ENCODE data around the gene SYT8. TPM values are rescaled to one million over a fixed set of nuclear protein-coding genes. Genes with fewer than 3 reads are reported as not detected.
"Not testable (repeated sequence)": the region's sequence is repeated elsewhere in the genome, so short reads cannot be mapped to it uniquely, and the experiment has no call there.

Gene SYT8, protein sequence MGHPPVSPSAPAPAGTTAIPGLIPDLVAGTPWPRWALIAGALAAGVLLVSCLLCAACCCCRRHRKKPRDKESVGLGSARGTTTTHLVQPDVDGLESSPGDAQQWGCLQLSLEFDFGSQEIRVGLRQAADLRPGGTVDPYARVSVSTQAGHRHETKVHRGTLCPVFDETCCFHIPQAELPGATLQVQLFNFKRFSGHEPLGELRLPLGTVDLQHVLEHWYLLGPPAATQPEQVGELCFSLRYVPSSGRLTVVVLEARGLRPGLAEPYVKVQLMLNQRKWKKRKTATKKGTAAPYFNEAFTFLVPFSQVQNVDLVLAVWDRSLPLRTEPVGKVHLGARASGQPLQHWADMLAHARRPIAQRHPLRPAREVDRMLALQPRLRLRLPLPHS
- 1.1 TPM for total RNA-seq

DNA sequence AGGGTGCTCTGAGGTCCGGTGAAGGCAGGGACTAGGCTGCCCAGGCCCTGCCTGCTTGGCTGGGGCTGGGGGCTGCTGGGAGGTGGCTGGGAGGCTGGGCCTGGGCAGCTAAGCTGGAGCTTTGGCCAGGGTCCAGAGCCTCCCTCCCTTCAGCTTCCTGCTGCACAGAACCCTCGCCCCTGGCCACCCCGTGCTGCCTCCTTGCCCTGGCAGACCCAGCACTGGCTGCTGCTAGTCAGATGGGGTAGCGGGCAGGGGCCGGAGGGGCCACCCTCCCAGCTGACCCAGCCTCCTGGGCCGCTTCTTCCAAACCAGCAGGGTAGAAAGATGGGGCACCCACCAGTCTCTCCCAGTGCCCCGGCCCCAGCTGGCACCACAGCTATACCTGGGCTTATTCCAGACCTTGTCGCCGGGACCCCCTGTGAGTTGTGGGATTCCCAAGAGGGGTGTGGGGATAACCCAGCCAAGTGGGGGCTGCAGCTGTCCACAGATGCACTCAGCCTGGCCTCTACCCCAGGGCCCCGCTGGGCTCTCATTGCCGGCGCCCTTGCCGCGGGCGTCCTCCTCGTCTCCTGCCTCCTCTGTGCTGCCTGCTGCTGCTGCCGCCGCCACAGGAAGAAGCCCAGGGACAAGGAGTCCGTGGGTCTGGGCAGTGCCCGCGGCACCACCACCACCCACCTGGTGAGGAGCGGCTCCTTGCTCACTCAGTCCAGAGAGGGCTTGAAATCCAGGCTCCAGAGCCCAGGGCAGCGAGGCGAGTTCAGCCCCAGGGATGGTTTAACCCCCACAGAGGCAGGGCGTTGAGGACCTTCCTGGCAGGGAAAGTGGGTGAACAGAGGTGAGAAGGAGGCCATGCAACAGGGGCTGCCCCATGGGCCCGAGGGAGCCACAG, at the start of gene SYT8:
SYT8 (plus strand) TSS at position 212 of the 892 bp plus-strand sequence; CDS start at position 328, 116 bp downstream.
- DNase-seq (ENCODE audit: low spot score) (no peak), ATAC-seq (no peak)
- intact Hi-C loops (cut with DNase I), result loop anchor here (5.0 kb wide), 2 partner anchors 183 to 317 kb away; no protein-coding TSS in a partner anchor

DNA sequence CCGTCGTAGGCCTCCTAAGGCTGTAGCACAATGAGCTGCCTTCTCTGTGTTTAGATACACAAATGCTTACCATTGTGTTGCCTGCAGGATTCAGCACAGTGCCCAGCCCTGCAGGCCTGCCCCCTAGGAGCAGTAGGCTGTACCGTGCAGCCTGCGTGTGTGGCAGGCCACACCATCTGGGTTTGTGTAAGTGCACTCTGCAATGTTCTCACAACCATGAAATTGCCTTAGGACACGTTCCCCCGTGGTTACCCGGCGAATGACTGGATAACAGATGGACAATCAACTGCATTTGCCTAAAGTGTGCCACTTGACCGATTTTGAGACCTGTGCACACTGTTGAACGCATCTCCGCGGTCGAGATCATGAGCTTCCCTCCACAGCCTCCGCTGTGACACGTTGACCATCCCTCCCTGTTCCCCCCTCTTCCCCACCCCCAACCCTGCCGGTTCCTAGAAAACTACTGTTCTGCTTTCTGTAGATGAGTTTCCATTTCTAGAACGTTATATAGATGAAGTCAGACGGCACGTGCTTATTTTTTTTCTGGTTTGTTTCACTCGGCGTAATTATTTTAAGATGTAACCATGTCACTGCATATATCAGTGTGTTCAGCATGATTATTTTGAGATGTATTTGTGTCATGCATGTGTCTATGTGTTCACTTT, 48.9 kb upstream of the SYT8 start:
- ATAC-seq (peak; percentile 50), DNase-seq (ENCODE audit: low spot score) (peak; percentile 63)
- intact Hi-C loops (cut with DNase I), result no loop called here

DNA sequence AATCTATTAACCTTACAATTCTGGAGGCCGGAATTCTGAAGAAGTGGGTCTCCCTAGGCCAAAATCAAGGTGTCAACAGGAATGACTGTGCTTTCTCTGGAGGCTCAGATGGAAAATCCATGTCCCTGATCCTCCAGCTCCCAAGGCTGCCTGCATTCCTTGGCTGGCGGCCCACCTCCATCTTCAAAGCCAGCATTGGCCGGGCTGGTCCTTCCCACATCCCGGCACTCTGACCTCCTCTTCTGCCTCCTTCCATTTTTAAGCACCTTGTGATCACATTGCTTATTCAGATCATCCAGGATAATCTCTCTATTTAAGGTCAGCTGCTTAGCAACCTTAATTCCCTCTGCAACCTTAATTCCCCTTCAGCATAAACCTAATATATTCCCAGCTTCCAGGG, 48.3 kb upstream of the SYT8 start:
- intact Hi-C loops (cut with DNase I), result no loop called here
- ATAC-seq (no peak), DNase-seq (ENCODE audit: low spot score) (peak; percentile 53)

- DNase-seq (ENCODE audit: low spot score) (peak; percentile 33), ATAC-seq (no peak)
- intact Hi-C loops (cut with DNase I), result no loop called here
Measured at GRCh38 chr11:1791912-1792311, 42.9 kb upstream of the SYT8 start.

DNA sequence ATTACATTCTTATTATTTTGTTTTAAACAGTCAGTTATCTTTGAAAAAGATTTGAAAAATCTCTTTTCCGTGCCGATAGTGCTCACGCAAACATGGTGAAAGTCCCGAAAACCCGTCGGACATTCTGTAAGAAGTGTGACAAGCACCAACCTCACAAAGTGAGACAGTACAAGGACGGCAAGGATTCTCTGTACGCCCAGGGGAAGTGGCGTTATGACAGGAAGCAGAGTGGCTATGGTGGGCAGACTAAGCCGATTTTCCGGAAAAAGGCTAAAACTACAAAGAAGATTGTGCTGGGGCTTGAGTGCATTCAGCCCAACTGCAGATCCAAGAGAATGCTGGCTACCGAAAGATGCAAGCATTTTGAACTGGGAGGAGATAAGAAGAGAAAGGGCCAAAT, 42.3 kb upstream of the SYT8 start:
- ATAC-seq (no peak), DNase-seq (ENCODE audit: low spot score) (peak; percentile 18)
- intact Hi-C loops (cut with DNase I), result no loop called here

DNA sequence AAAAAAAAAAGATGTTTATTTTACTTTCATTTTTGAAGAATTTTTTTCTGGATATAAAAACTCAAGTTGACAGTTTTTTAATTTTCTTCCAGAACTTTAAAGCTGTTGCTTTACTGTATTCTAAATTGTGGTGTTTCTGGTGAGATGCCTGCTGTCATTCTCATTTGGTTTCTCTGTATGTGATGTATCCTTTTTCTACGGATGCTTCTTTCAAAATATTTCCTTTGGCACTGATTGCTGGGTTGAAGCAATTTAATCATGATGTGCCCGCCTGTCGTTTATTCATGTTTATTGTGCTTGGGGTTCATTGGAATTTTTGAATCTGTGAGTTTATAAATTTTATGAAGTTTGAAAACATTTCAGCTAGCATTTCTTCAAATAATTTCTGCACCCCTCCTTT, 41.7 kb upstream of the SYT8 start:
- intact Hi-C loops (cut with DNase I), result no loop called here
- ATAC-seq (no peak), DNase-seq (ENCODE audit: low spot score) (no peak)

- intact Hi-C loops (cut with DNase I), result no loop called here
- no peak for ATAC-seq
- DNase-seq (ENCODE audit: low spot score), result peak; percentile 23
Measured at GRCh38 chr11:1796413-1797011, 38.3 kb upstream of the SYT8 start.

- no peak for DNase-seq (ENCODE audit: low spot score)
- intact Hi-C loops (cut with DNase I), result no loop called here
- ATAC-seq, result no peak
Measured at GRCh38 chr11:1797391-1798125, 37.2 kb upstream of the SYT8 start.

GRCh38 chr11:1803246-1803645, 31.5 kb upstream of the SYT8 start:
- intact Hi-C loops (cut with DNase I), result no loop called here
- ATAC-seq (no peak), DNase-seq (ENCODE audit: low spot score) (no peak)

- ATAC-seq; DNase-seq (ENCODE audit: low spot score); intact Hi-C loops (cut with DNase I): not testable (repeated sequence)
Measured at GRCh38 chr11:1803835-1804519, 30.8 kb upstream of the SYT8 start.

DNA sequence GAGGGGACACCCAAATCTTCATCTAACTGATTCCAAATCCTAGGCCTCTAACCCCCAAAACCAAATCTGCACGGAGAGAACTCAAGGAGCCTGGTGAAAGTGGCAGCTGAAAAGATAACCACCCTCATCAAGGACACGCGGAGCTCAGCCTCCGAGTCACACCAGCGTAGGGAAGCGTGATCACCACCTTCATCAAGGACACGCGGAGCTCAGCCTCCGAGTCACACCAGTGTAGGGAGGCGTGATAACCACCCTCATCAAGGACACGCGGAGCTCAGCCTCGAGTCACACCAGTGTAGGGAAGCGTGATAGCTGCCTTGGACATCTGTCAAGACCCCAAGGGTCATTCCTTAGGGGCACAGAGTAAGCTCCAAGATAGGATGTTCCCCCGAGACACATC, 29.3 kb upstream of the SYT8 start:
- DNase-seq (ENCODE audit: low spot score) (no peak), ATAC-seq (no peak)
- intact Hi-C loops (cut with DNase I), result no loop called here

- no peak for DNase-seq (ENCODE audit: low spot score)
- no peak for ATAC-seq
- intact Hi-C loops (cut with DNase I), result no loop called here
Measured at GRCh38 chr11:1807264-1807995, 27.4 kb upstream of the SYT8 start.

GRCh38 chr11:1810761-1811160, 24.0 kb upstream of the SYT8 start:
- no peak for ATAC-seq
- intact Hi-C loops (cut with DNase I), result no loop called here

DNA sequence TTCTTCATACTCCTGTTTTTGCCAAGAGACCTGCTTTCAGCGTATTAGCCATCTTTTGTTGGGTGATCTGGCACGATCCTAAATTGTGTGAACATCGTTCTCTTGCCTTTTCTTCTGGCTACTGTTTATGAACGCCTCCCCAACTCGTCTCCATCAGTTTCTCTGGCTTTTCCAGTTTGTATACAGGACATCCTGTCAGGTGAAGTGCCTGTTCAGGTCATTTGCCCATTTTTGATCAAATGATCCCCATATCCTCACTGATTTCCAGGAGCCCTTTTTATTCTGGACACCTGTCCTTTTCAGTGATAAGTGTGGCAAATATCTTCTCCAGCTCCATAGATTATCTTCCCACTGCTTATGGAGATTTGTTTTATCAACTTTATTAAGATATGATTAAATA, 22.5 kb upstream of the SYT8 start:
- DNase-seq (ENCODE audit: low spot score), result no peak
- ATAC-seq, result no peak
- intact Hi-C loops (cut with DNase I), result no loop called here

More at GRCh38 chr11:1810761-1811160, 24.0 kb upstream of the SYT8 start:
- no peak for DNase-seq (ENCODE audit: low spot score)

- no peak for DNase-seq (ENCODE audit: low spot score)
- ATAC-seq, result no peak
- intact Hi-C loops (cut with DNase I), result no loop called here
Measured at GRCh38 chr11:1812801-1813200, 22.0 kb upstream of the SYT8 start.

- intact Hi-C loops (cut with DNase I); DNase-seq (ENCODE audit: low spot score); ATAC-seq: not testable (repeated sequence)
Measured at GRCh38 chr11:1813356-1813755, 21.4 kb upstream of the SYT8 start.

DNA sequence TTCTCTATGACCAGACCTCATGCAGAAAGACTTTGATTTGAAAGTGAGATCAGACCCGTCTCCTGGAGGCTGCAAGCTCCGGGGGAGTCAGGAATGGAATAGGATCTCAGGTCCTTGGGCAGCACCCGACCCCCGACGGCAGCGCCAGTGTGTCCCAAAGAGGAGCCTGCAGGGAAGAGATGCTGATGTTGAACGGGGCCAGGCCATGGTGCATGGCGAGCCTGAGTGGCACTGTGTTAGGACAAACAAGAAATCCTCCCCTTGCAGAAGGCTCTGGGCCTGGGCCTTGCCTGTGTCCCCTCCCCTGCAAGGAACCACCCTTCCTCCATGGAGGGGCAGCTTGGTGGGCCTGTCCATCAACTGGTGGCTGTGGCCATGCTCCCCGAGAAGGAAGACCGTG, 20.1 kb upstream of the SYT8 start:
- intact Hi-C loops (cut with DNase I), result no loop called here
- no peak for ATAC-seq
- DNase-seq (ENCODE audit: low spot score), result no peak

Data from sciatic nerve (tissue), 2 donors.